HepG2 (cell line): ENCODE results near the gene AGBL3. TPM values are rescaled to one million over a fixed set of nuclear protein-coding genes. Genes with fewer than 3 reads are reported as not detected.
A peak's percentile ranks its signal among the peaks of the same experiment; 100 is the strongest.

ENCODE experiments used
- CHD2 ChIP-seq: IDR thresholded peaks from 2 replicates; pipeline ENCODE4 v1.6.1; 2011; ENCODE audit warnings: low read depth, low read length, improper control_type of control experiment
- CSRNP2 ChIP-seq: sonication (generic); formaldehyde crosslinking; conservative IDR thresholded peaks from 2 replicates; pipeline ENCODE4 v1.8.0; 2022; ENCODE audit warnings: low read depth, missing genetic modification reagents
- HCFC1 ChIP-seq: fragments of 150-350 bp; IDR thresholded peaks from 2 replicates; pipeline ENCODE4 v1.6.1; 2014; ENCODE audit warnings: low read depth, low read length
- NR0B2 ChIP-seq: sonication (generic); formaldehyde crosslinking; IDR thresholded peaks from 2 replicates; pipeline ENCODE4 v1.4.0; 2020; ENCODE audit warnings: mild to moderate bottlenecking, missing genetic modification reagents
- PHF20 ChIP-seq: sonication (generic); formaldehyde crosslinking; IDR thresholded peaks from 2 replicates; pipeline ENCODE4 v1.5.0; 2020; ENCODE audit warnings: mild to moderate bottlenecking, missing genetic modification reagents
- SSRP1 ChIP-seq: IDR thresholded peaks from 2 replicates; pipeline ENCODE4 v1.6.1; 2016; ENCODE audit warnings: control low read depth
- WIZ ChIP-seq: sonication (generic); formaldehyde crosslinking; IDR thresholded peaks from 2 replicates; pipeline ENCODE4 v1.5.1; 2020; ENCODE audit warnings: mild to moderate bottlenecking, missing genetic modification reagents
- ZFP62 ChIP-seq: sonication (generic); formaldehyde crosslinking; IDR thresholded peaks from 2 replicates; pipeline ENCODE4 v1.4.0; 2020; ENCODE audit warnings: missing genetic modification reagents
- ZFP91 ChIP-seq: sonication (generic); formaldehyde crosslinking; IDR thresholded peaks from 2 replicates; pipeline ENCODE4 v1.9.0; 2022; ENCODE audit warnings: missing genetic modification reagents, mild to moderate bottlenecking, borderline replicate concordance
- ZNF121 ChIP-seq: sonication (generic); formaldehyde crosslinking; IDR thresholded peaks from 2 replicates; pipeline ENCODE4 v1.5.0; 2020; ENCODE audit warnings: mild to moderate bottlenecking, missing genetic modification reagents
- ZNF235 ChIP-seq: sonication (generic); formaldehyde crosslinking; IDR thresholded peaks from 2 replicates; pipeline ENCODE4 v1.8.1; 2023; ENCODE audit warnings: mild to moderate bottlenecking, missing genetic modification reagents, borderline replicate concordance
- ZNF501 ChIP-seq: sonication (generic); formaldehyde crosslinking; IDR thresholded peaks from 2 replicates; pipeline ENCODE4 v1.5.1; 2020; ENCODE audit warnings: mild to moderate bottlenecking, moderate library complexity, missing genetic modification reagents
- ZNF530 ChIP-seq: sonication (generic); formaldehyde crosslinking; IDR thresholded peaks from 2 replicates; pipeline ENCODE4 v1.5.0; 2020; ENCODE audit warnings: low read depth, mild to moderate bottlenecking, missing genetic modification reagents
- ZNF569 ChIP-seq: sonication (generic); formaldehyde crosslinking; IDR thresholded peaks from 2 replicates; pipeline ENCODE4 v1.5.0; 2020; ENCODE audit warnings: mild to moderate bottlenecking, missing genetic modification reagents, moderate library complexity, borderline replicate concordance
- ZNF7 ChIP-seq: IDR thresholded peaks from 2 replicates; pipeline ENCODE4 v1.6.1; 2016; ENCODE audit warnings: missing biosample characterization, missing genetic modification reagents
- ZNF83 ChIP-seq: sonication (generic); formaldehyde crosslinking; IDR thresholded peaks from 2 replicates; pipeline ENCODE4 v1.4.0; 2020; ENCODE audit warnings: missing genetic modification reagents, mild to moderate bottlenecking, borderline replicate concordance
- ZZZ3 ChIP-seq: sonication (generic); formaldehyde crosslinking; IDR thresholded peaks from 2 replicates; pipeline ENCODE4 v1.4.0; 2020; ENCODE audit warnings: missing genetic modification reagents, mild to moderate bottlenecking, borderline replicate concordance
- polyA plus RNA-seq, 8 experiments: library from polyadenylated mRNA; depleted of rRNA in 3 of 8; stranded (reverse) in 7 of 8; unstranded in 1 of 8; fragments of >200 nt; fragmentation: Illumina TruSeq in 4 of 8; extraction: Trizol in 4 of 8; gene quantifications; 2 replicates each; pipeline versions ENCODE4 v1.2.1 to v1.2.3, GENCODE V29; 2011 to 2016; ENCODE audit warnings: low read depth in 4 of 8, missing spikeins in 1 of 8, mixed read lengths in 1 of 8; ENCODE audit not compliant: insufficient read depth in 1 of 8
- total RNA-seq, 5 experiments: library from RNA; depleted of rRNA; stranded (reverse); fragments of >200 nt; fragmentation: Illumina TruSeq; extraction: Trizol; gene quantifications; 2 replicates each; pipeline ENCODE4 v1.2.3, GENCODE V29; 2016; ENCODE audit warnings: low read depth in 1 of 5
- TF ChIP-seq, protein P1 (sequence below): sonication (generic); formaldehyde crosslinking; IDR thresholded peaks from 2 replicates; pipeline ENCODE4 v1.8.1; 2022; ENCODE audit warnings: mild to moderate bottlenecking, missing genetic modification reagents
- TF ChIP-seq, protein P2 (sequence below): IDR thresholded peaks from 2 replicates; pipeline ENCODE4 v1.6.1; 2016; ENCODE audit warnings: missing compliant biosample characterization, missing genetic modification reagents, borderline replicate concordance
- TF ChIP-seq, protein P3 (sequence below): sonication (generic); formaldehyde crosslinking; IDR thresholded peaks from 2 replicates; pipeline ENCODE4 v1.4.0; 2020; ENCODE audit warnings: missing genetic modification reagents, borderline replicate concordance

The AGBL3 gene
- total and polyA plus RNA-seq, 2 of the 13 experiments (the other 11 are each of a cell fraction or from before 2014, with no cell fraction given): 2.2 to 7.2 TPM

- no peak for TF ChIP-seq ZNF121 (CRISPR knock-in tag)
- TF ChIP-seq ZNF7 (CRISPR knock-in tag): no peak
- no peak for TF ChIP-seq ZZZ3
- no peak for TF ChIP-seq ZFP91
- TF ChIP-seq ZNF501 (CRISPR knock-in tag): no peak
- TF ChIP-seq, protein P1, sequence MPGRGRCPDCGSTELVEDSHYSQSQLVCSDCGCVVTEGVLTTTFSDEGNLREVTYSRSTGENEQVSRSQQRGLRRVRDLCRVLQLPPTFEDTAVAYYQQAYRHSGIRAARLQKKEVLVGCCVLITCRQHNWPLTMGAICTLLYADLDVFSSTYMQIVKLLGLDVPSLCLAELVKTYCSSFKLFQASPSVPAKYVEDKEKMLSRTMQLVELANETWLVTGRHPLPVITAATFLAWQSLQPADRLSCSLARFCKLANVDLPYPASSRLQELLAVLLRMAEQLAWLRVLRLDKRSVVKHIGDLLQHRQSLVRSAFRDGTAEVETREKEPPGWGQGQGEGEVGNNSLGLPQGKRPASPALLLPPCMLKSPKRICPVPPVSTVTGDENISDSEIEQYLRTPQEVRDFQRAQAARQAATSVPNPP (CRISPR knock-in tag): no peak
- no peak for TF ChIP-seq ZNF83
- TF ChIP-seq ZNF530 (CRISPR knock-in tag): no peak
- no peak for TF ChIP-seq CHD2
- TF ChIP-seq, protein P2, sequence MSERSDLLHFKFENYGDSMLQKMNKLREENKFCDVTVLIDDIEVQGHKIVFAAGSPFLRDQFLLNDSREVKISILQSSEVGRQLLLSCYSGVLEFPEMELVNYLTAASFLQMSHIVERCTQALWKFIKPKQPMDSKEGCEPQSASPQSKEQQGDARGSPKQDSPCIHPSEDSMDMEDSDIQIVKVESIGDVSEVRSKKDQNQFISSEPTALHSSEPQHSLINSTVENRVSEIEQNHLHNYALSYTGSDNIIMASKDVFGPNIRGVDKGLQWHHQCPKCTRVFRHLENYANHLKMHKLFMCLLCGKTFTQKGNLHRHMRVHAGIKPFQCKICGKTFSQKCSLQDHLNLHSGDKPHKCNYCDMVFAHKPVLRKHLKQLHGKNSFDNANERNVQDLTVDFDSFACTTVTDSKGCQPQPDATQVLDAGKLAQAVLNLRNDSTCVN: no peak
- TF ChIP-seq, protein P3, sequence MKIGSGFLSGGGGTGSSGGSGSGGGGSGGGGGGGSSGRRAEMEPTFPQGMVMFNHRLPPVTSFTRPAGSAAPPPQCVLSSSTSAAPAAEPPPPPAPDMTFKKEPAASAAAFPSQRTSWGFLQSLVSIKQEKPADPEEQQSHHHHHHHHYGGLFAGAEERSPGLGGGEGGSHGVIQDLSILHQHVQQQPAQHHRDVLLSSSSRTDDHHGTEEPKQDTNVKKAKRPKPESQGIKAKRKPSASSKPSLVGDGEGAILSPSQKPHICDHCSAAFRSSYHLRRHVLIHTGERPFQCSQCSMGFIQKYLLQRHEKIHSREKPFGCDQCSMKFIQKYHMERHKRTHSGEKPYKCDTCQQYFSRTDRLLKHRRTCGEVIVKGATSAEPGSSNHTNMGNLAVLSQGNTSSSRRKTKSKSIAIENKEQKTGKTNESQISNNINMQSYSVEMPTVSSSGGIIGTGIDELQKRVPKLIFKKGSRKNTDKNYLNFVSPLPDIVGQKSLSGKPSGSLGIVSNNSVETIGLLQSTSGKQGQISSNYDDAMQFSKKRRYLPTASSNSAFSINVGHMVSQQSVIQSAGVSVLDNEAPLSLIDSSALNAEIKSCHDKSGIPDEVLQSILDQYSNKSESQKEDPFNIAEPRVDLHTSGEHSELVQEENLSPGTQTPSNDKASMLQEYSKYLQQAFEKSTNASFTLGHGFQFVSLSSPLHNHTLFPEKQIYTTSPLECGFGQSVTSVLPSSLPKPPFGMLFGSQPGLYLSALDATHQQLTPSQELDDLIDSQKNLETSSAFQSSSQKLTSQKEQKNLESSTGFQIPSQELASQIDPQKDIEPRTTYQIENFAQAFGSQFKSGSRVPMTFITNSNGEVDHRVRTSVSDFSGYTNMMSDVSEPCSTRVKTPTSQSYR (CRISPR knock-in tag): peak; percentile 77; the same call in 1 of the 2 replicates
- no peak for TF ChIP-seq HCFC1
- no peak for TF ChIP-seq ZFP62 (CRISPR knock-in tag)
- no peak for TF ChIP-seq SSRP1
- no peak for TF ChIP-seq WIZ (CRISPR knock-in tag)
- no peak for TF ChIP-seq ZNF235 (CRISPR knock-in tag)
- no peak for TF ChIP-seq PHF20 (CRISPR knock-in tag)
- no peak for TF ChIP-seq ZNF569
- TF ChIP-seq CSRNP2 (CRISPR knock-in tag): no peak
- no peak for TF ChIP-seq NR0B2
Measured at GRCh38 chr7:134991469-134992339, 5.4 kb downstream of the AGBL3 start (continued).
